Stimulated activated CD4-positive, alpha-beta T cell treated with anti-CD3 and anti-CD28 coated beads, Interleukin-15, amount 100 ng/mL, for 48 hours (primary cell): ENCODE data around the gene ARHGEF7.

Source experiments
- DNase-seq, 2 donors: peaks; one replicate each; pipeline ENCODE4 v3.0.0-alpha.2; 2020; ENCODE audit warnings: low read depth in 2 of 2

The ARHGEF7 gene

DNA sequence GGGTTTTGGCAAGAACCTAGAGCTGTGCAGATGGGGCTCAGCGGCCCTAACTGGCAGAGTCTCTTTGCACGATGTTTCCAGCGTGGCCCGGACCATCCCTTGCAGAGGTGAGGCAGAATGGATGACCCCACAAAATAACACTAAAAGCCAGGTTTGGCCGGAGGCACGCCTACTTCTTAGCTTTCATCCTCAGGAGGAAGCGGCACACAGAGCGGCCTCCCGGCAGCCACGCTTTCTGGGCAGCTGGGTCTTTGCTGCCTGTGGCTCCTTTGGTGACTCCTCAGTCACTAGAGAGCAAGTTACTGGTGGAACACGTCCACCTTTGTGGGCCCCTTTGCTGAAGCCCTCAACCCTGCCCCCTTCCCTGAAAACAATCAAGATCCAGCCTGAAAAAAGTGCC, 230.6 kb downstream of the ARHGEF7 start:
- DNase-seq, result no peak

DNA sequence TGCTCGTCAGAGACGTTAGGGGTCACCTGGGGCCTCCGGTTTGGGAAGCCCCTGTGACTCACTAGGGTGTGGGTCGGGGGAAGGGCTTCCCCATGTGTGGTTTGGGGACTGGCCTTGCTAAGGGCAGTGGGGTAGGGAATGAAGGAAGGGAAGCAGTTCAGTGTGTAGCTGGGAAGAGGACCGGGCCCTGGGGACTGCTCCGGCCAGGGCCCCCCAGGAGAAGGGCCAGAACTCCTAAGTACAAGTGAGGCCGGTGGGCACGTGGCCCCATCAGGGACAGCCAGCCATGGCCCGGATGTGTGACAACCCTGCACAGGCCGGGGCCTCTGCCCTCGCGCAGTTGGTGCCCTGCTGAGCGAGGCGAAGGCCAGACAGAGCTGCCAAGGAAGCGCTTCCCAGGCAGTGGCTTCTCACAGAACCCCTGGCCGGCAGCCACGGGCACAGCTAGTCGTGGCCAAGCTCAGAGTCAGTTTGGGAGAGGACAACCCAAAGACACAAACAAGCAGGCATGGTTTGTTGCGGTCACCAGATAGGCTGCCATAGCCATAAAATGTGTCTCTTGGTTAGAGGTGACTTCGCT, 231.1 kb downstream of the ARHGEF7 start:
- DNase-seq, result no peak

DNA sequence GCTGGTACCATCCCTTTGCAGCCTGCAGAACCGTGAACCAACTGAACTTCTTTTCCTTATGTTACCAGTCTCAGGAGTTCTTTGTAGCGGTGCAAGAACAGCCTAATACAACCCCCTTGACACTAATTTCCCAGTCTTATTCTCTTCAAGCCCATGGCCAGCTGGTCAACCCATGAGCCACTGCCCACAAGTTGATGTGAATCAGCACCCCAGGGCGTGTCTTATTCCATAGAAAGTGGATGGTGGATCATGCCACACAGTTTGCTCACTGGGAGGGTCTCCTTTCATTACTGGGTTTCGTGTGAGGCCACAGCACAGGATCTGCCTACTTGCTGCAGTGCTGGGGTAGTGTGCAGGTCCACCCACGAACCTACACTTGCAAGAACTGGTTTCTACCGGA, 232.3 kb downstream of the ARHGEF7 start:
- no peak for DNase-seq

DNA sequence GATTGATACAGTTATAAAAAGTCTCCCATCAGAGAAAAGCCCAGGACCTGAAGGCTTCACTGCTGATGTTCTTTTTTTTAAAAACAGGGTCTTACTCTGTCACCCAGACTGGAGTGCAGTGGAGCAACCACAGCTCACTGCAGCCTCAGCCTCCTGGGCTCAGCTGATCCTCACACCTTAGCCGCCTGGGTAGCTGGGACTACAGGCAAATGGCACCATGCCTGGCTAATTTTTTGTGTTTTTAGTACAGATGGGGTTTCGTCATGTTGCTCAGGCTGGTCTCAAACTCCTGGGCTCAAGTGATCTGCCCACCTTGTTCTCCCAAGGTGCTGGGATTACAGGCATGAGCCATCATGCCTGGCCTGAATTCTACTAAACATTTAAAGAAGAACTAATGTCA, 238.4 kb downstream of the ARHGEF7 start:
- no peak for DNase-seq

DNA sequence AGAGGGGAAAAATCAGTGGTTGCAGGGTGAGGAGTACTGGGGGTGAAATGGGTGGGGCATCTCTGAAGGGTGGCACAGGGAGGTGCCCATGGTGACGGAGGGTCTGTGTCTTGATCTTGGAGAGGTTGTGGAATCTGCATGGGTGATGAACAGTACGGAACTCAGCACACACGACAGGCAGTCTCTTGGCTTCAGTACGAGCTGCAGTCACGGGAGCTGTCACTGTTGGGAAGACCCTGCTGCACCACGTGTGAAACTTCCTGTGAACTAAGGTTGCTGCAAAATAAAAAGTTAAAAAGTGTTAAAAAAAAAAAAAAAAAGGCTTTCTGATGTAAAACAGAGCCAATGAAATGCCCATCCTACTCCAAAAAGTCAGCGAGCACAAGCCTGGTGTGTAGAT, 239.7 kb downstream of the ARHGEF7 start:
- no peak for DNase-seq
